H1 (cell line): Measurements from ENCODE around the gene GTF2F1. TPM values are rescaled to one million over a fixed set of nuclear protein-coding genes. Genes with fewer than 3 reads are reported as not detected.

Source experiments
- CHD1 ChIP-seq: IDR thresholded peaks from 2 replicates; pipeline ENCODE4 v1.6.1; 2012; ENCODE audit warnings: low read depth, low read length, improper control_type of control experiment
- CHD7 ChIP-seq: fragments of 300-600 bp; sonication (generic); IDR thresholded peaks from 2 replicates; pipeline ENCODE4 v1.7.1; 2012; ENCODE audit warnings: low read length, moderate library complexity, mild to moderate bottlenecking, inconsistent platforms; ENCODE audit not compliant: insufficient replicate concordance
- HDAC6 ChIP-seq: IDR thresholded peaks from one replicate; pipeline ENCODE4 v1.7.1; 2012; ENCODE audit warnings: low read depth, mild to moderate bottlenecking, inconsistent platforms, low read length, moderate library complexity
- RBBP5 ChIP-seq: IDR thresholded peaks from 2 replicates; pipeline ENCODE4 v1.7.1; 2012; ENCODE audit warnings: low read depth, mild to moderate bottlenecking, inconsistent platforms, low read length, moderate library complexity, borderline replicate concordance
- SUZ12 ChIP-seq: fragments of 200-600 bp; sonication (generic); IDR thresholded peaks from 2 replicates; pipeline ENCODE4 v1.6.1; 2012; ENCODE audit warnings: mild to moderate bottlenecking, inconsistent platforms, low read length, moderate library complexity, mixed read lengths
- polyA plus RNA-seq, 7 experiments: library from polyadenylated mRNA; depleted of rRNA in 3 of 7; stranded (reverse) in 5 of 7; unstranded in 2 of 7; fragments of >200 nt in 5 of 7; fragments of 200-250 nt in 2 of 7; gene quantifications; 1 replicate in 5 of 7; 2 replicates in 1 of 7; 4 replicates in 1 of 7; pipeline versions ENCODE4 v1.2.1 to v1.2.3, GENCODE V29; 2011 to 2013; ENCODE audit warnings: missing spikeins in 2 of 7, mixed read lengths in 2 of 7
- total RNA-seq: library from RNA; stranded (reverse); fragmentation: NEBNext Ultra II Directional; extraction: Animal tissue kit (Norgen Biotek cat#: 25700); gene quantifications from 2 replicates; pipeline ENCODE4 v1.2.1, GENCODE V29; 2021
- TF ChIP-seq, protein P1 (sequence below): IDR thresholded peaks from 2 replicates; pipeline ENCODE4 v1.6.1; 2012; ENCODE audit warnings: inconsistent platforms

The GTF2F1 gene
- total and polyA plus RNA-seq, 2 of the 8 experiments (the other 6 are each of a cell fraction or from before 2014, with no cell fraction given), result 29.3 to 56.3 TPM

DNA sequence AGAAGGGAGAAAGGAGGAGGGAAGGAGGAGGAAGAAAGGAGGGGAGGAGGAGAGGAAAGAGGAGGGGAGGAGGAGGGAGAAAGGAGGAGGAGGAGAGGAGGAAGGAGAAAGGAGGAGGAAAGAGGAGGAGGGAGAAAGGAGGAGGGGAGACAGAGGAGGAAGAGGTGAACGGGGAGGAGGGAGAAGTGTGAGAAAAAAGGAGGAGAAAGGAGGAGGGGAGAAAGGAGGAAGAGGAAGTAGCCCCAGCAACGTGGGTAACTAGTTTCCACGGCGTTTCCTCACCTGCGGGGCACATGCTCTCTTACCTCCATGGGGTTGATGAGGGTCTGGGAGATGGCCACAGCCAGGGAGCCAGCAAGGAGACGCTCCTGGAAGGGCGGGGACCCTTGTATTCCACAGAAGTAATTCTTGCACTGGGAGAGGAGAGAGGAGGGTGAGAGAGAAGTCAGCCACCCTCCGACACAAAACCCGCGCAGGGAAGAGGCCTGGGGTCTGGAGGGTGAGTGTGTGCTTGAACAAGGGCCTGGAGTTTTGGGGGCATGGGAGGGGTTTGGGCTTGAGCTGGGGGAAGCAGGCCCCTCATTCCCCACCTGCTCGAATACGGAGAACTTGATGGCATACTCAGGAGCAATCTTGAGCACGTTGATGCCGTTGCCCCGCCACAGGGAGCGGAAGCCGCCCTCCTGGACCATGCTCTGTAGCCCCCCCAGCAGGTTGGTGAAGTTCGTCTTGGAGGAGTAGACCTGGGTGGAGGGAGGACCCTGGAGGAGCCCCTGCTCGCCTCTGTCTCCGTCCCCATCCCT lies 36.7 kb upstream of the GTF2F1 start (continued):
- TF ChIP-seq CHD7, result no peak
- TF ChIP-seq, protein P1, sequence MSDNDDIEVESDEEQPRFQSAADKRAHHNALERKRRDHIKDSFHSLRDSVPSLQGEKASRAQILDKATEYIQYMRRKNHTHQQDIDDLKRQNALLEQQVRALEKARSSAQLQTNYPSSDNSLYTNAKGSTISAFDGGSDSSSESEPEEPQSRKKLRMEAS, result no peak
- TF ChIP-seq RBBP5, result no peak
- no peak for TF ChIP-seq SUZ12
- no peak for TF ChIP-seq HDAC6
- no peak for TF ChIP-seq CHD1
